K562 (cell line): Measurements from ENCODE around the gene SEC16A.

Experiments
- ELF1 ChIP-seq: fragments of 200-800 bp; sonication (Bioruptor generic); IDR thresholded peaks from 2 replicates; pipeline ENCODE4 v1.6.1; 2016; ENCODE audit warnings: missing genetic modification characterization, missing compliant biosample characterization
- NBN ChIP-seq: fragments of 450-650 bp; IDR thresholded peaks from 2 replicates; pipeline ENCODE4 v1.6.1; 2016; ENCODE audit warnings: low read depth, mild to moderate bottlenecking
- RBM22 ChIP-seq: fragments of 200-400 bp; formaldehyde crosslinking; IDR thresholded peaks from 2 replicates; pipeline ENCODE4 v1.6.1; 2018; ENCODE audit warnings: low read length, low read depth; ENCODE audit not compliant: poor library complexity, severe bottlenecking
- RNF2 ChIP-seq: sonication (generic); IDR thresholded peaks from 2 replicates; pipeline ENCODE4 v1.6.1; 2016
- SMARCB1 ChIP-seq: IDR thresholded peaks from 2 replicates; pipeline ENCODE4 v1.6.1; 2011; ENCODE audit warnings: improper control_type of control experiment, low read depth; ENCODE audit not compliant: insufficient read length
- ZC3H4 ChIP-seq: sonication (generic); formaldehyde crosslinking; IDR thresholded peaks from 2 replicates; pipeline ENCODE4 v1.9.0; 2021; ENCODE audit warnings: missing genetic modification reagents, borderline replicate concordance
- TF ChIP-seq, protein P1 (sequence below), 3 experiments: IDR thresholded peaks in 2 of 3; conservative IDR thresholded peaks in 1 of 3; 2 replicates each; pipeline ENCODE4 v1.5.1; 2011 to 2012; ENCODE audit warnings: low read length in 3 of 3, mild to moderate bottlenecking in 3 of 3, control low read depth in 2 of 3, improper control_type of control experiment in 1 of 3, inconsistent platforms in 1 of 3, low read depth in 1 of 3, mixed read lengths in 1 of 3, moderate library complexity in 1 of 3; ENCODE audit not compliant: insufficient read depth in 2 of 3

DNA sequence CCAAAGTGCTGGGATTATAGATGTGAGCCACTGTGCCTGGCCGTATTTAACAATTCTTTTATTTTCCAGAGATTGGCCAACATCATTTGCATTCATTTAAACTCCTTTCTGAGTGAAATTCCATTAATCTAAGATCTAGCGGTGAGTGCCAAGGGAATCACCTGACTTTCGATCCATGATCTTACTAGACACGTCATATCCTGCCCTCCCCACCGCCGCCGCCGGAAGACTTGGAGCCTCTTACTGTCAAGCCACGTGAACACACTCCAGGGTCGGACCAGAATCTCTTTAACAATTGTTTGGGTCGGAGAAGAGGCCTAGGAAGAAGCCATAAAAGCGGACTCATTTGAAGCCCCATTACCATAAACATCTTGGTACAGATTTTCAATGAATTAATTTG lies 56.1 kb downstream of the SEC16A start:
- TF ChIP-seq RNF2 = no peak
- no peak for TF ChIP-seq SMARCB1
- TF ChIP-seq, protein P1, sequence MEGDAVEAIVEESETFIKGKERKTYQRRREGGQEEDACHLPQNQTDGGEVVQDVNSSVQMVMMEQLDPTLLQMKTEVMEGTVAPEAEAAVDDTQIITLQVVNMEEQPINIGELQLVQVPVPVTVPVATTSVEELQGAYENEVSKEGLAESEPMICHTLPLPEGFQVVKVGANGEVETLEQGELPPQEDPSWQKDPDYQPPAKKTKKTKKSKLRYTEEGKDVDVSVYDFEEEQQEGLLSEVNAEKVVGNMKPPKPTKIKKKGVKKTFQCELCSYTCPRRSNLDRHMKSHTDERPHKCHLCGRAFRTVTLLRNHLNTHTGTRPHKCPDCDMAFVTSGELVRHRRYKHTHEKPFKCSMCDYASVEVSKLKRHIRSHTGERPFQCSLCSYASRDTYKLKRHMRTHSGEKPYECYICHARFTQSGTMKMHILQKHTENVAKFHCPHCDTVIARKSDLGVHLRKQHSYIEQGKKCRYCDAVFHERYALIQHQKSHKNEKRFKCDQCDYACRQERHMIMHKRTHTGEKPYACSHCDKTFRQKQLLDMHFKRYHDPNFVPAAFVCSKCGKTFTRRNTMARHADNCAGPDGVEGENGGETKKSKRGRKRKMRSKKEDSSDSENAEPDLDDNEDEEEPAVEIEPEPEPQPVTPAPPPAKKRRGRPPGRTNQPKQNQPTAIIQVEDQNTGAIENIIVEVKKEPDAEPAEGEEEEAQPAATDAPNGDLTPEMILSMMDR (IDR thresholded peaks at IDR 0.05 in 2 of 3, conservative IDR thresholded peaks at IDR 0.05 in 1 of 3; ENCODE audit: insufficient read depth in 2 of 3, low read depth in 1 of 3, low read length in 3 of 3) = no peak
- no peak for TF ChIP-seq ELF1
- no peak for TF ChIP-seq RBM22
- no peak for TF ChIP-seq NBN
- no peak for TF ChIP-seq ZC3H4 (CRISPR knock-in tag)
